HEK293T (cell line): ENCODE measurements around the gene THOC7.

Experiments
- ARNT ChIP-seq: fragments of 450-650 bp; IDR thresholded peaks from 2 replicates; pipeline ENCODE4 v1.6.1; 2017; ENCODE audit warnings: mild to moderate bottlenecking
- BHLHE40 ChIP-seq: fragments of 450-650 bp; IDR thresholded peaks from 2 replicates; pipeline ENCODE4 v1.6.1; 2016; ENCODE audit warnings: mild to moderate bottlenecking, moderate library complexity, borderline replicate concordance
- SP1 ChIP-seq: fragments of 450-650 bp; IDR thresholded peaks from 2 replicates; pipeline ENCODE4 v1.6.1; 2017
- TARDBP ChIP-seq: fragments of 450-650 bp; IDR thresholded peaks from 2 replicates; pipeline ENCODE4 v1.6.1; 2016
- ZNF384 ChIP-seq: fragments of 450-650 bp; IDR thresholded peaks from 2 replicates; pipeline ENCODE4 v1.6.1; 2016
- TF ChIP-seq, protein P1 (sequence below): fragments of 450-650 bp; IDR thresholded peaks from 2 replicates; pipeline ENCODE4 v1.6.1; 2016

DNA sequence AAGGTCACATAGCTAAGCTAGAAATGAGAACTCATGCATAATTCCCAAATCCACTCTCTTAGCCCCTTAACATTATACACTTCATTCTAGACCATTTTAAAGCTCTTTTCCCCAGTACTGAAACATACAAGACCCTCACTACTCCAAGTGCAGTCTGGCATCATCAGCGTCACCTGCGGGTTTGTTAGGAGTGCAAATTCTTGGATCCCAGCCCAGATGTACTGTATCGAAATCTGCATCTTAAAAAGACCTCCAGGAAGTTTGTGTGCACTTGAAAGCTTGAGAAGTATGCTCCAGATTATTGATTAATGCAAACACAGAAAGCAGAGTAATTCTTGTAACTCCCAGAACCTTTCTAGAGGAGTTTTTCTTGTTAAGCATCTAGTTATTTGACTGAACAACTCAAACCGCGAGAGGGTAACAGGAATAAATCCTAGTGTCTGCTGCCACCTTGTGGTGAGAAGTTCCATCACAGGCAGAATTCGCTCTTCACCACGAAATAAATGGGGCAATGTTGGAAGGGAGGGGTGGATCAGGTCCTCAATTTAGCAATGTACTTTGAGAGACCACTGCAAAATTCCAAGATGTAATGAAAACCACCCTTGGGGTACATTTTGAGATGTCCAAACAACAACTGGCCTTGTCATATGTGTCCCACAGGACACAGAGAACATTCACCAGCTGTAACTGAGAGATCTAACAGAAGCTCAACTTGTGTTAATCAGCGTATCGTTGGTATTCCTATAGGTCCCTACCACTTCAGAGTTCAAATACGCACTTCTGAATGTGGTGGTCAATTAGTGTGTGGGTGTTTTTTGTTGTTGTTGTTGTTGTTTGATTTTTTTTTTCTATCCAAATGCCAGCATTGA lies 45.1 kb downstream of the THOC7 start:
- no peak for TF ChIP-seq TARDBP
- no peak for TF ChIP-seq SP1
- no peak for TF ChIP-seq ARNT
- no peak for TF ChIP-seq BHLHE40
- TF ChIP-seq ZNF384: no peak
- TF ChIP-seq, protein P1, sequence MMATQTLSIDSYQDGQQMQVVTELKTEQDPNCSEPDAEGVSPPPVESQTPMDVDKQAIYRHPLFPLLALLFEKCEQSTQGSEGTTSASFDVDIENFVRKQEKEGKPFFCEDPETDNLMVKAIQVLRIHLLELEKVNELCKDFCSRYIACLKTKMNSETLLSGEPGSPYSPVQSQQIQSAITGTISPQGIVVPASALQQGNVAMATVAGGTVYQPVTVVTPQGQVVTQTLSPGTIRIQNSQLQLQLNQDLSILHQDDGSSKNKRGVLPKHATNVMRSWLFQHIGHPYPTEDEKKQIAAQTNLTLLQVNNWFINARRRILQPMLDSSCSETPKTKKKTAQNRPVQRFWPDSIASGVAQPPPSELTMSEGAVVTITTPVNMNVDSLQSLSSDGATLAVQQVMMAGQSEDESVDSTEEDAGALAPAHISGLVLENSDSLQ: no peak
